H9 (cell line): ENCODE results near the gene AMH. TPM values are rescaled to one million over a fixed set of nuclear protein-coding genes. Genes with fewer than 3 reads are reported as not detected.

ENCODE experiments used
- DNase-seq: peaks from one replicate; pipeline ENCODE4 v3.0.0-alpha.2; 2017
- H2AFZ ChIP-seq: one replicate; pipeline ENCODE4 v1.6.1; 2013; ENCODE audit warnings: mild to moderate bottlenecking, low read length, control low read depth, moderate library complexity
- H2AK5ac ChIP-seq: 2 replicates; pipeline ENCODE4 v1.6.1; 2013; ENCODE audit warnings: low read length, control low read depth, mixed read lengths; ENCODE audit not compliant: insufficient read length
- H2BK120ac ChIP-seq: one replicate; pipeline ENCODE4 v1.6.1; 2013; ENCODE audit warnings: low read depth, mild to moderate bottlenecking, low read length, control low read depth, inconsistent platforms; ENCODE audit not compliant: poor library complexity, severe bottlenecking
- H2BK12ac ChIP-seq: 2 replicates; pipeline ENCODE4 v1.6.1; 2013; ENCODE audit warnings: low read length, control low read depth, mixed read lengths, low read depth; ENCODE audit not compliant: insufficient read length
- H2BK15ac ChIP-seq: 2 replicates; pipeline ENCODE4 v1.6.1; 2013; ENCODE audit warnings: low read depth, low read length, control low read depth
- H2BK20ac ChIP-seq: one replicate; pipeline ENCODE4 v1.6.1; 2013; ENCODE audit warnings: low read depth, mild to moderate bottlenecking, low read length, control low read depth, inconsistent platforms; ENCODE audit not compliant: poor library complexity, severe bottlenecking
- H2BK5ac ChIP-seq: 2 replicates; pipeline ENCODE4 v1.6.1; 2013; ENCODE audit warnings: low read length, control low read depth, mixed read lengths; ENCODE audit not compliant: insufficient read length
- H3K14ac ChIP-seq: 2 replicates; pipeline ENCODE4 v1.6.1; 2013; ENCODE audit warnings: low read length, control low read depth; ENCODE audit not compliant: insufficient read depth
- H3K18ac ChIP-seq: 2 replicates; pipeline ENCODE4 v1.6.1; 2013; ENCODE audit warnings: low read depth, mild to moderate bottlenecking, mixed read lengths, low read length, control low read depth; ENCODE audit not compliant: insufficient read length
- H3K23ac ChIP-seq: 2 replicates; pipeline ENCODE4 v1.6.1; 2013; ENCODE audit warnings: low read length, control low read depth, mixed read lengths, low read depth; ENCODE audit not compliant: insufficient read length
- H3K23me2 ChIP-seq: 2 replicates; pipeline ENCODE4 v1.6.1; 2013; ENCODE audit warnings: low read depth, mild to moderate bottlenecking, mixed read lengths, low read length, control low read depth; ENCODE audit not compliant: insufficient read length, poor library complexity, severe bottlenecking
- H3K27ac ChIP-seq: 2 replicates; pipeline ENCODE4 v1.5.1; 2013; ENCODE audit warnings: low read length, control low read depth, mixed read lengths, low read depth; ENCODE audit not compliant: insufficient read length
- H3K27me3 ChIP-seq: 2 replicates; pipeline ENCODE4 v1.6.1; 2013; ENCODE audit warnings: low read length, control low read depth, inconsistent platforms; ENCODE audit not compliant: insufficient read depth
- H3K4ac ChIP-seq: 2 replicates; pipeline ENCODE4 v1.6.1; 2013; ENCODE audit warnings: low read depth, mild to moderate bottlenecking, control low read depth, inconsistent platforms, low read length, moderate library complexity
- H3K4me1 ChIP-seq: 2 replicates; pipeline ENCODE4 v1.6.1; 2013; ENCODE audit warnings: low read length, control low read depth, inconsistent platforms; ENCODE audit not compliant: insufficient read depth
- H3K4me2 ChIP-seq: 2 replicates; pipeline ENCODE4 v1.6.1; 2013; ENCODE audit warnings: low read length, control low read depth, mixed read lengths; ENCODE audit not compliant: insufficient read length, insufficient read depth
- H3K56ac ChIP-seq: 2 replicates; pipeline ENCODE4 v1.6.1; 2013; ENCODE audit warnings: low read depth, mild to moderate bottlenecking, mixed read lengths, low read length, control low read depth; ENCODE audit not compliant: insufficient read length
- H3K79me1 ChIP-seq: 2 replicates; pipeline ENCODE4 v1.6.1; 2013; ENCODE audit warnings: low read depth, mild to moderate bottlenecking, moderate library complexity, low read length, control low read depth, inconsistent platforms; ENCODE audit not compliant: insufficient read depth, poor library complexity, severe bottlenecking
- H3K79me2 ChIP-seq: 2 replicates; pipeline ENCODE4 v1.6.1; 2013; ENCODE audit warnings: low read length, control low read depth, inconsistent platforms; ENCODE audit not compliant: insufficient read depth
- H3K9ac ChIP-seq: 2 replicates; pipeline ENCODE4 v1.6.1; 2013; ENCODE audit warnings: low read length, control low read depth, mixed read lengths; ENCODE audit not compliant: insufficient read length; ENCODE audit errors: extremely low read depth
- H3K9me3 ChIP-seq: one replicate; pipeline ENCODE4 v1.6.1; 2013; ENCODE audit warnings: low read depth, low read length, inconsistent platforms; ENCODE audit not compliant: control insufficient read depth
- H3T11ph ChIP-seq: one replicate; pipeline ENCODE4 v1.6.1; 2013; ENCODE audit warnings: mild to moderate bottlenecking, low read length, control low read depth, inconsistent platforms
- H4K20me1 ChIP-seq: one replicate; pipeline ENCODE4 v1.6.1; 2013; ENCODE audit not compliant: control insufficient read depth, insufficient read length, insufficient read depth
- H4K5ac ChIP-seq: 2 replicates; pipeline ENCODE4 v1.6.1; 2013; ENCODE audit warnings: low read depth, mild to moderate bottlenecking, mixed read lengths, low read length, control low read depth; ENCODE audit not compliant: insufficient read length
- H4K8ac ChIP-seq: replicated peaks from 2 replicates; pipeline ENCODE4 v1.6.1; 2013; ENCODE audit warnings: low read length, control low read depth, mixed read lengths, low read depth; ENCODE audit not compliant: insufficient read length
- H4K91ac ChIP-seq: 2 replicates; pipeline ENCODE4 v1.6.1; 2013; ENCODE audit warnings: low read depth, mild to moderate bottlenecking, moderate library complexity, mixed read lengths, low read length, control low read depth; ENCODE audit not compliant: insufficient read length
- H3K27ac Mint-ChIP-seq, 3 experiments: 2 replicates in 2 of 3; 3 replicates in 1 of 3; pipeline ENCODE4 v1.8.0; 2020 to 2021; ENCODE audit warnings: mixed read lengths in 3 of 3, mild to moderate bottlenecking in 1 of 3, moderate library complexity in 1 of 3
- H3K27me3 Mint-ChIP-seq: 2 replicates; pipeline ENCODE4 v1.8.0; 2021; ENCODE audit warnings: low read depth, mild to moderate bottlenecking, moderate library complexity, mixed read lengths
- H3K36me3 Mint-ChIP-seq, 3 experiments: 2 replicates in 2 of 3; 3 replicates in 1 of 3; pipeline ENCODE4 v1.8.0; 2020 to 2021; ENCODE audit warnings: low read depth in 3 of 3, mixed read lengths in 3 of 3; ENCODE audit not compliant: insufficient read depth in 1 of 3
- H3K4me1 Mint-ChIP-seq, 2 experiments: 2 replicates each; pipeline ENCODE4 v1.8.0; 2020; ENCODE audit warnings: mixed read lengths in 2 of 2
- H3K4me3 Mint-ChIP-seq, 2 experiments: 2 replicates in 1 of 2; 3 replicates in 1 of 2; pipeline ENCODE4 v1.8.0; 2020 to 2021; ENCODE audit warnings: mild to moderate bottlenecking in 2 of 2, mixed read lengths in 2 of 2, moderate library complexity in 1 of 2
- H3K9me3 Mint-ChIP-seq, 2 experiments: 2 replicates in 1 of 2; 3 replicates in 1 of 2; pipeline ENCODE4 v1.8.0; 2020; ENCODE audit warnings: mild to moderate bottlenecking in 2 of 2, mixed read lengths in 2 of 2, moderate library complexity in 1 of 2
- CTCF ChIP-seq: fragments of 200-600 bp; sonication (generic); conservative IDR thresholded peaks from 3 replicates; pipeline ENCODE4 v1.8.0; 2021; ENCODE audit warnings: antibody characterized with exemption, mild to moderate bottlenecking
- WGBS: extraction: QIAGEN DNeasy Blood & Tissue Kit; methylation state at CpG from one replicate; pipeline ENCODE4 v1.1.7; 2013; ENCODE audit warnings: missing lambda C conversion rate, low lambda C conversion rate, mixed read lengths; ENCODE audit not compliant: insufficient read length; ENCODE audit errors: extremely low coverage; 5-methylcytosine and 5-hydroxymethylcytosine counted together
- total RNA-seq: library from RNA; stranded (reverse); gene quantifications from 2 replicates; pipeline ENCODE4 v1.2.1, GENCODE V29; 2021

Gene AMH
- total RNA-seq, 1 experiment from 2014 or later: 70.7 TPM

- Histone ChIP-seq H3K4me1 (no peaks in the 10 kb centered on the region), H2BK120ac (no peak overlapping the region), H3K4me2 (no peak overlapping the region), H3K9ac (no peak overlapping the region), H3K56ac (no peak overlapping the region), H3K79me2 (peaks cover 35% of the 10 kb centered on the region; the same call in 1 of the 2 replicates), H3K23ac (no peak overlapping the region), H2AFZ (no peak overlapping the region), H3K4ac (no peak overlapping the region), H3K14ac (no peak overlapping the region), H2BK12ac (no peak overlapping the region), H4K91ac (no peak overlapping the region), H4K5ac (no peak overlapping the region), H2AK5ac (no peak overlapping the region), H4K20me1 (peaks cover 2% of the 10 kb centered on the region), H3K79me1 (peaks cover 13% of the 10 kb centered on the region), H2BK15ac (no peak overlapping the region), H3K27ac (no peak overlapping the region), H3K9me3 (no peaks in the 10 kb centered on the region), H4K8ac (no peak overlapping the region), H3K23me2 (no peaks in the 10 kb centered on the region), H3T11ph (no peak overlapping the region), H3K27me3 (no peaks in the 10 kb centered on the region), H2BK5ac (no peak overlapping the region), H2BK20ac (no peak overlapping the region), H3K18ac (no peak overlapping the region)
- Mint-ChIP-seq H3K27ac (no peak overlapping the region), H3K9me3 (no peaks in the 10 kb centered on the region), H3K36me3 (peaks cover 16 to 53% (median 50%) of the 10 kb centered on the region in 3 experiments; a peak in 6 of 7 replicates), H3K4me3 (no peak overlapping the region), H3K4me1 (peaks cover 20 to 21% of the 10 kb centered on the region in 2 experiments), H3K27me3 (no peaks in the 10 kb centered on the region; the same call in 1 of the 2 replicates)
- DNase-seq: no peak
- TF ChIP-seq CTCF: no peak
- WGBS: no CpG with 5 or more reads among the region's 12 CpGs
Measured at GRCh38 chr19:2244125-2244411, 5.1 kb upstream of the AMH start.
